Lower leg skin (tissue), 4 donors: ENCODE measurements around the gene URI1. TPM values are rescaled to one million over a fixed set of nuclear protein-coding genes. Genes with fewer than 3 reads are reported as not detected.

Source experiments
- DNase-seq, 2 donors: peaks; one replicate each; pipeline ENCODE4 v3.0.0-alpha.2; 2019; ENCODE audit warnings: low spot score in 2 of 2
- H3K4me3 ChIP-seq: fragments of 200-600 bp; sonication (generic); 2 replicates; pipeline ENCODE4 v1.5.1; 2017; ENCODE audit warnings: mild to moderate bottlenecking, low read depth; ENCODE audit not compliant: poor library complexity, severe bottlenecking
- POLR2A ChIP-seq, 2 donors: fragments of 450-650 bp; IDR thresholded peaks; one replicate each; pipeline ENCODE4 v1.6.1; 2016 to 2017; ENCODE audit warnings: antibody characterized with exemption in 2 of 2, mild to moderate bottlenecking in 1 of 2, moderate library complexity in 1 of 2
- WGBS, 2 donors: methylation state at CpG; one replicate each; pipeline ENCODE4 v1.1.5; 2018; 5-methylcytosine and 5-hydroxymethylcytosine counted together
- intact Hi-C: fragments of 100-400 bp; cut with DNase I; formaldehyde crosslinking; loops from one replicate; pipeline ENCODE4 v1.15.0; 2023; ENCODE audit warnings: low total_unique reads
- total RNA-seq, 4 donors: library from RNA; depleted of rRNA; stranded (reverse); fragments of >200 nt; gene quantifications; one replicate each; pipeline ENCODE4 v1.1.0, GENCODE V29; 2016
- TF ChIP-seq, protein P1 (sequence below), 3 donors: fragments of 450-650 bp; IDR thresholded peaks; one replicate each; pipeline ENCODE4 v1.5.1; 2016; ENCODE audit warnings: antibody characterized with exemption in 3 of 3, mild to moderate bottlenecking in 3 of 3, moderate library complexity in 2 of 3

Gene URI1
- total RNA-seq, 4 donors from 2014 or later = 36.6 to 66.0 (median 53.9) TPM

DNA sequence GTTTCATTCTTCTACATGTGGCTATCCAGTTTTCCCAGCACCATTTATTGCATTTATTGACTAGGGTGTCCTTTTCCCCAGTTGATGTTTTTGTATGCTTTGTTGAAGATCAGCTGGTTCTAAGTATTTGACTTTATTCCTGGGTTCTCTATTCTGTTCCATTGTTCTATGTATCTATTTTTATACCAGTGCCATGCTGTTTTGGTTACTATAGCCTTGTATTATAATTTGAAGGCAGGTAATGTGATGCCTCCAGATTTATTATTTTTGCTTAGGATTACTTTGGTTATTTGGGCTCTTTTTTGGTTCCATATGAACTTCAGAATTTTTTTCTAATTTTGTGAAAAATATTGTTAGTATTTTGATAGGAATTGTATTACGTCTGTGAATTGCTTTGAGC is 80.6 kb downstream of the URI1 start:
- DNase-seq = no peak
- WGBS, 2 donors = 97 to 98% methylated on average over 1 of the region's 1 CpG
- intact Hi-C loops = no loop called here
- H3K4me3 ChIP-seq = no peak overlapping the region
- no peak for TF ChIP-seq POLR2A (IDR thresholded peaks at IDR 0.05)
- TF ChIP-seq, protein P1, sequence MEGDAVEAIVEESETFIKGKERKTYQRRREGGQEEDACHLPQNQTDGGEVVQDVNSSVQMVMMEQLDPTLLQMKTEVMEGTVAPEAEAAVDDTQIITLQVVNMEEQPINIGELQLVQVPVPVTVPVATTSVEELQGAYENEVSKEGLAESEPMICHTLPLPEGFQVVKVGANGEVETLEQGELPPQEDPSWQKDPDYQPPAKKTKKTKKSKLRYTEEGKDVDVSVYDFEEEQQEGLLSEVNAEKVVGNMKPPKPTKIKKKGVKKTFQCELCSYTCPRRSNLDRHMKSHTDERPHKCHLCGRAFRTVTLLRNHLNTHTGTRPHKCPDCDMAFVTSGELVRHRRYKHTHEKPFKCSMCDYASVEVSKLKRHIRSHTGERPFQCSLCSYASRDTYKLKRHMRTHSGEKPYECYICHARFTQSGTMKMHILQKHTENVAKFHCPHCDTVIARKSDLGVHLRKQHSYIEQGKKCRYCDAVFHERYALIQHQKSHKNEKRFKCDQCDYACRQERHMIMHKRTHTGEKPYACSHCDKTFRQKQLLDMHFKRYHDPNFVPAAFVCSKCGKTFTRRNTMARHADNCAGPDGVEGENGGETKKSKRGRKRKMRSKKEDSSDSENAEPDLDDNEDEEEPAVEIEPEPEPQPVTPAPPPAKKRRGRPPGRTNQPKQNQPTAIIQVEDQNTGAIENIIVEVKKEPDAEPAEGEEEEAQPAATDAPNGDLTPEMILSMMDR (IDR thresholded peaks at IDR 0.05) = no peak

DNA sequence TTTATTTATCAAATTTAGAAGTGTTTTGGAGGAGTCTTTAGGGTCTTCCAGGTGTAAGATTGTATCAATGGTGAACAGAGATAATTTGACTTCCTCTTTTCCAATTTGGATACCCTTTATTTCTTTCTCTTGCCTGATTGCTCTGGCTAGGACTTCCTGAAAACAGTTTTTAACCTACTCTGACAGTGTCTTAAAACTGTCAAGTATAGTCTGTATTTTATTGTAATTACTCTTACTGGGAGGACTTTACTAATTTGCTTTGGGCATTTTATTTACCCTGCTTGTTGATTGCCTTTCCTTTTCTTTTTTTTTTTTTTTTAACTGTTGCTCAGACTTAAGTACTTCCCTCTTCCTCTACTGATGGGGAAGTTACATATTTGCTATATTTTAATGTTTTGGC is 81.3 kb downstream of the URI1 start:
- intact Hi-C loops = no loop called here
- TF ChIP-seq POLR2A (IDR thresholded peaks at IDR 0.05) = no peak
- TF ChIP-seq, protein P1 (IDR thresholded peaks at IDR 0.05) = no peak
- no peak overlapping the region for H3K4me3 ChIP-seq
- no peak for DNase-seq

DNA sequence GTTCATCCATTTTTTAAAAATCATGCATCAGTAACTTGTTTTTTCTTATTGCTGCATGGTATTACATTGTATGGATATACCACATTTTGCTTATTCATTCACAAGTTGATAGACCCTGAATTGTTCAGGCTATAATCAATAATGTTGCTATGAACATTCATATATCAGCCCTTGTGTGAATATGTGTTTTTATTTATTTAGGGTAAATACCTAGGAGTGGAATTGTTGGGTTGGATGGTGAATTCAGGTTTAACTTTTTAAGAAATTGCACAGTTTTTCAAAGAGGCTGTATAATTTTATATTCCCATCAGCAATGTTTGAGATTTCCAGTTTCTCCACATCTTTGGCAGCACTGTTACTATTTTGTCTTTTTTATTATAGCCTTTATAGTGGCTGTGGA is 82.1 kb downstream of the URI1 start:
- no peak for DNase-seq
- intact Hi-C loops = no loop called here
- no peak overlapping the region for H3K4me3 ChIP-seq
- TF ChIP-seq POLR2A (IDR thresholded peaks at IDR 0.05) = no peak
- TF ChIP-seq, protein P1 (IDR thresholded peaks at IDR 0.05) = no peak

DNA sequence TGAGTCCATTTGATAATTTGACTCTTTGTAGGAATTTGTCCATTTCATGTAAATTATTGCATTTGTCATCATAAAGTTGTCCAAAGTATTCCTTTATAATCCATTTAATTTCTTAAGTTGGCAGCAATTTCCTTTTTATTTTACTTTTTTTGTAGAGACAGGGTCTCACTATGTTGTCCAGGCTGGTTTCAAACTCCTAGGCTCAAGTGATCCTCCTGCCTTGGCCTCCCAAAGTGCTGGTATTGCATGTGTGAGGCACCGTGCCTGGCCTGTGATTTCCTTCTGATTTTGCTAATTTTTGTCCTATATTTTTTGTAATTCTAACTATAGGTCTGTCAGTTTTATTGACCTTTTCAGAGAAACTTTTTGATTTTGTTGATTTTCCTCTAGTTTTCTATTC is 84.9 kb downstream of the URI1 start:
- WGBS, 2 donors = 97 to 100% methylated on average over 1 of the region's 1 CpG
- intact Hi-C loops = no loop called here
- TF ChIP-seq, protein P1 (IDR thresholded peaks at IDR 0.05) = no peak
- TF ChIP-seq POLR2A (IDR thresholded peaks at IDR 0.05) = no peak
- no peak overlapping the region for H3K4me3 ChIP-seq
- no peak for DNase-seq

DNA sequence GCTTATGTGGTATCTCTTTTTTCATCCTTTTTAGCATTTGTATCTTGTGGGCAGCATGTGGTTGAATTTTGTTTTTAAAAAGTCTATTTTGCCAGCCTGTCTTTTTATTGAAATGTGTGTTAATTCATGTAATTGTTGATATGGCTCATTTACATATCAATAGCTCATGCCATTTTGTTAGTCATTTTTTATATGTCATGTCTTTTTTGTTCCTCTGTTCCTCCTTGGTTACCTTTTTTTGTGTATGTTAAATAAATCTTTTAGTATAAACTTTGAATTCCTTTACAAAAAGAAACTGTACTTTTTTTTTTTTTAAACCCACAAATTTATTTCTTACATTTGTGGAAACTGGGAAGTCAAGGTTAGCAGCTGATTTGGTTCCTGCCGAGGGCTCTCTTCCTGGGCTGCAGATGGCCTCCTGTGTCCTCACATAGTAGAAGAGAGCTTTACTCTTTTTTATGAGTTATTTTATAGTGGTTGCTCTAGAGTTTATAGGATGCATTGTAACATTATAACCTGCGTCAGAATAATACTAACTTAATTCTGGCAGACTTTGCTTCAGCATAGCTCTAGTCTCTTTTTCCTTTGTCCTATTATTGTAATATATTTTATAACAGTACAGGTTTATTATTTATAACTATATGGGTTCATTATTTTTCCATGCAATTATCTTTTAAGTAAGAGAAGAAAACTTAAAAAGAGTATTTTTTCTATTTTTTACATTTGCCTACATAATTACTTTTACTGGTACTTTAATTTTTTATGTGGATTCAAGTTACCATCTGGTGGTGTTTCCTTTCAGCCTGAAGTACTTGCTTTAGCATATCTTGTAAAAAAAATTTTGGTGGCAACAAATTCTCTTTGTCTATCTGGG is 86.3 kb downstream of the URI1 start:
- 91 to 92% methylated on average over 2 of the region's 2 CpGs for WGBS, 2 donors
- intact Hi-C loops = no loop called here
- no peak for DNase-seq
- TF ChIP-seq, protein P1 (IDR thresholded peaks at IDR 0.05) = no peak
- no peak for TF ChIP-seq POLR2A (IDR thresholded peaks at IDR 0.05)
- H3K4me3 ChIP-seq = no peak overlapping the region

DNA sequence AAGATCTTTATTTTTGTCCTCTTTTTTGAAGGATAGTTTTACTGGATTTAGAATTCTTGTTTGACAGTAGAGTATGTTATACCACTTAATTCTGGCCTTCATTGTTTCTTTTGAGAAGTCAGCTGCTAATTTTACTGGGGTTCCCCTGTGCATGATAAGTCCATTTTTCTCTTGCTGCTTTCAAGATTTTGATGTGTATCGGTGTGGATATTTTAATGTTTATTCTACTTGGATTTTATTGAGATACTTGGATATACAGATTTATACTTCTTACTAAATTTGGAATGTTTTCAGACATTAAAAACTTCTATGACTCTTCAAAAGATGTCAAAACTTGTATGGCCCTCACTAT is 86.9 kb downstream of the URI1 start:
- H3K4me3 ChIP-seq = no peak overlapping the region
- no peak for TF ChIP-seq POLR2A (IDR thresholded peaks at IDR 0.05)
- TF ChIP-seq, protein P1 (IDR thresholded peaks at IDR 0.05) = no peak
- 97% methylated on average over 1 of the region's 1 CpG for WGBS, 2 donors
- intact Hi-C loops = no loop called here
- DNase-seq = no peak
